OCI-LY7 (cell line): ENCODE data around the gene NDUFAF4. TPM values are rescaled to one million over a fixed set of nuclear protein-coding genes. Genes with fewer than 3 reads are reported as not detected.

ENCODE experiments used
- BruUV-seq: library from RNA; stranded (reverse); fragments of 400-500 nt; replicated peaks from 2 replicates; lab custom pipeline; 2021; lab: Mats Ljungman, UMichigan
- CTCF ChIA-PET: fragments of 300-600 bp; sonication (Branson Sonifier 250); formaldehyde crosslinking; loops from one replicate; lab custom pipeline; 2022; ENCODE audit warnings: antibody characterized with exemption; ENCODE audit not compliant: unreplicated experiment; lab: Charles Lee
- POLR2A ChIA-PET: fragments of 300-600 bp; sonication (Branson Sonifier 250); formaldehyde crosslinking; loops from one replicate; lab custom pipeline; 2022; ENCODE audit warnings: antibody characterized with exemption; lab: Charles Lee
- DNase-seq: peaks from one replicate; pipeline ENCODE4 v3.0.0-alpha.2; 2015; ENCODE audit warnings: low spot score
- H2AFZ ChIP-seq: fragments of 200-600 bp; sonication (generic), shearing (Covaris generic); 2 replicates; pipeline ENCODE4 v1.6.1; 2014; ENCODE audit warnings: mild to moderate bottlenecking, antibody characterized with exemption, low read length, moderate library complexity
- H3K27ac ChIP-seq: fragments of 200-600 bp; sonication (generic); 2 replicates; pipeline ENCODE4 v1.5.1; 2014; ENCODE audit warnings: mixed run types, low read depth, mild to moderate bottlenecking, moderate library complexity, low read length, inconsistent platforms; ENCODE audit not compliant: poor library complexity, severe bottlenecking
- H3K36me3 ChIP-seq: fragments of 200-600 bp; sonication (generic); 2 replicates; pipeline ENCODE4 v1.6.1; 2014; ENCODE audit warnings: mild to moderate bottlenecking, antibody characterized with exemption, low read length, moderate library complexity, mixed read lengths; ENCODE audit not compliant: insufficient read depth
- H3K4me1 ChIP-seq: fragments of 200-600 bp; sonication (generic); 2 replicates; pipeline ENCODE4 v1.5.1; 2014; ENCODE audit warnings: mild to moderate bottlenecking, low read length; ENCODE audit not compliant: insufficient read depth, poor library complexity, severe bottlenecking
- H3K4me2 ChIP-seq: fragments of 200-600 bp; sonication (generic); 2 replicates; pipeline ENCODE4 v1.6.1; 2014; ENCODE audit warnings: mild to moderate bottlenecking, low read length
- H3K4me3 ChIP-seq: fragments of 200-600 bp; sonication (generic); 2 replicates; pipeline ENCODE4 v1.5.1; 2014; ENCODE audit warnings: mild to moderate bottlenecking, low read depth, low read length; ENCODE audit not compliant: poor library complexity, severe bottlenecking
- H3K79me2 ChIP-seq: fragments of 200-600 bp; sonication (generic); 2 replicates; pipeline ENCODE4 v1.6.1; 2016; ENCODE audit warnings: low read depth, mild to moderate bottlenecking, low read length, moderate library complexity, mixed read lengths; ENCODE audit not compliant: insufficient read depth
- H3K9me2 ChIP-seq: fragments of 200-600 bp; sonication (generic); 2 replicates; pipeline ENCODE4 v1.6.1; 2016; ENCODE audit warnings: mild to moderate bottlenecking, low read length, mixed read lengths; ENCODE audit not compliant: insufficient read depth
- H3K9me3 ChIP-seq: fragments of 200-600 bp; sonication (generic); 2 replicates; pipeline ENCODE4 v1.6.1; 2014; ENCODE audit warnings: mild to moderate bottlenecking, mixed run types, low read length, mixed read lengths
- H4K20me1 ChIP-seq: fragments of 200-600 bp; sonication (generic); 2 replicates; pipeline ENCODE4 v1.6.1; 2014; ENCODE audit warnings: mild to moderate bottlenecking, antibody characterized with exemption, low read length, moderate library complexity, mixed read lengths; ENCODE audit not compliant: insufficient read depth
- CTCF ChIP-seq: fragments of 200-600 bp; sonication (generic); conservative IDR thresholded peaks from 2 replicates; pipeline ENCODE4 v1.5.1; 2014; ENCODE audit warnings: mild to moderate bottlenecking, antibody characterized with exemption, low read length, moderate library complexity, mixed read lengths
- EZH2phosphoT487 ChIP-seq: fragments of 200-600 bp; sonication (generic); IDR thresholded peaks from 2 replicates; pipeline ENCODE4 v1.6.1; 2018; ENCODE audit warnings: low read depth, borderline replicate concordance, mild to moderate bottlenecking, mixed run types, antibody characterized with exemption, low read length, moderate library complexity, mixed read lengths
- intact Hi-C: fragments of 100-400 bp; cut with micrococcal nuclease; formaldehyde crosslinking; loops from one replicate; pipeline ENCODE4 v1.10.0; 2022; ENCODE audit not compliant: unreplicated experiment
- total RNA-seq, 2 experiments: library from RNA; depleted of rRNA in 1 of 2; stranded (reverse); fragments of >200 nt in 1 of 2; shearing (Covaris generic) in 1 of 2; gene quantifications; 2 replicates each; pipeline ENCODE4 v1.2.3, GENCODE V29; 2014 to 2022

Gene NDUFAF4
- total RNA-seq, 2 experiments from 2014 or later = 31.5 to 80.4 TPM

GRCh38 chr6:96852605-96853004 is 45.1 kb downstream of the NDUFAF4 start:
- ChIA-PET POLR2A (no interaction called here), CTCF (no interaction called here)
- Histone ChIP-seq H3K4me1 (no peaks in the 10 kb centered on the region), H4K20me1 (no peaks in the 10 kb centered on the region), H3K9me2 (no peaks in the 10 kb centered on the region), H3K4me3 (no peak overlapping the region), H3K4me2 (no peak overlapping the region), H3K9me3 (0 out of 2 replicates have a peak, but pooled peaks cover 2% of the 10 kb centered on the region), H2AFZ (no peak overlapping the region), H3K27ac (no peak overlapping the region), H3K36me3 (no peaks in the 10 kb centered on the region), H3K79me2 (no peaks in the 10 kb centered on the region)
- DNase-seq = no peak
- intact Hi-C loops = no loop called here
- BruUV-seq = no TSS peak
- TF ChIP-seq CTCF = no peak
- no peak for TF ChIP-seq EZH2phosphoT487

- Histone ChIP-seq H3K4me2 (no peak overlapping the region), H3K4me1 (no peaks in the 10 kb centered on the region), H3K9me2 (no peaks in the 10 kb centered on the region), H3K36me3 (no peaks in the 10 kb centered on the region), H3K27ac (no peak overlapping the region), H3K9me3 (0 out of 2 replicates have a peak, but pooled peaks cover 7% of the 10 kb centered on the region), H3K79me2 (no peaks in the 10 kb centered on the region), H2AFZ (no peak overlapping the region), H3K4me3 (no peak overlapping the region), H4K20me1 (no peaks in the 10 kb centered on the region)
- ChIA-PET POLR2A (no interaction called here), CTCF (no interaction called here)
- TF ChIP-seq EZH2phosphoT487 = no peak
- no peak for TF ChIP-seq CTCF
- no peak for DNase-seq
- BruUV-seq = no TSS peak
- intact Hi-C loops = no loop called here
Measured at GRCh38 chr6:96851858-96852257, 45.8 kb downstream of the NDUFAF4 start.

GRCh38 chr6:96849615-96850014 is 48.1 kb downstream of the NDUFAF4 start:
- CTCF ChIA-PET = no interaction called here
- no peak overlapping the region for H3K4me2 ChIP-seq
- BruUV-seq = no TSS peak
- no peaks in the 10 kb centered on the region for H3K4me1 ChIP-seq
- H3K9me3 ChIP-seq = 0 out of 2 replicates have a peak, but pooled peaks cover 7% of the 10 kb centered on the region
- no peaks in the 10 kb centered on the region for H3K36me3 ChIP-seq
- H3K4me3 ChIP-seq = no peak overlapping the region
- intact Hi-C loops = no loop called here
- H3K27ac ChIP-seq = no peak overlapping the region
- H3K9me2 ChIP-seq = no peaks in the 10 kb centered on the region
- no peaks in the 10 kb centered on the region for H3K79me2 ChIP-seq
- H2AFZ ChIP-seq = no peak overlapping the region
- H4K20me1 ChIP-seq = no peaks in the 10 kb centered on the region
- no peak for DNase-seq
- no peak for TF ChIP-seq CTCF
- no peak for TF ChIP-seq EZH2phosphoT487
- POLR2A ChIA-PET = interaction anchor here (0.6 to 1.0 kb wide), 4 partner anchors 22 to 724 kb away, joined by 3 read pairs; partner anchors contain the start of gene UFL1
